H9 (cell line): ENCODE data around the gene PNMA6A. TPM values are rescaled to one million over a fixed set of nuclear protein-coding genes. Genes with fewer than 3 reads are reported as not detected.
"Not testable (repeated sequence)": the region's sequence is repeated elsewhere in the genome, so short reads cannot be mapped to it uniquely, and the experiment has no call there.

Experiments
- DNase-seq: peaks from one replicate; pipeline ENCODE4 v3.0.0-alpha.2; 2017
- H2AFZ ChIP-seq: one replicate; pipeline ENCODE4 v1.6.1; 2013; ENCODE audit warnings: mild to moderate bottlenecking, low read length, control low read depth, moderate library complexity
- H2AK5ac ChIP-seq: 2 replicates; pipeline ENCODE4 v1.6.1; 2013; ENCODE audit warnings: low read length, control low read depth, mixed read lengths; ENCODE audit not compliant: insufficient read length
- H2BK120ac ChIP-seq: one replicate; pipeline ENCODE4 v1.6.1; 2013; ENCODE audit warnings: low read depth, mild to moderate bottlenecking, low read length, control low read depth, inconsistent platforms; ENCODE audit not compliant: poor library complexity, severe bottlenecking
- H2BK12ac ChIP-seq: 2 replicates; pipeline ENCODE4 v1.6.1; 2013; ENCODE audit warnings: low read length, control low read depth, mixed read lengths, low read depth; ENCODE audit not compliant: insufficient read length
- H2BK15ac ChIP-seq: 2 replicates; pipeline ENCODE4 v1.6.1; 2013; ENCODE audit warnings: low read depth, low read length, control low read depth
- H2BK20ac ChIP-seq: one replicate; pipeline ENCODE4 v1.6.1; 2013; ENCODE audit warnings: low read depth, mild to moderate bottlenecking, low read length, control low read depth, inconsistent platforms; ENCODE audit not compliant: poor library complexity, severe bottlenecking
- H2BK5ac ChIP-seq: 2 replicates; pipeline ENCODE4 v1.6.1; 2013; ENCODE audit warnings: low read length, control low read depth, mixed read lengths; ENCODE audit not compliant: insufficient read length
- H3K14ac ChIP-seq: 2 replicates; pipeline ENCODE4 v1.6.1; 2013; ENCODE audit warnings: low read length, control low read depth; ENCODE audit not compliant: insufficient read depth
- H3K18ac ChIP-seq: 2 replicates; pipeline ENCODE4 v1.6.1; 2013; ENCODE audit warnings: low read depth, mild to moderate bottlenecking, mixed read lengths, low read length, control low read depth; ENCODE audit not compliant: insufficient read length
- H3K23ac ChIP-seq: 2 replicates; pipeline ENCODE4 v1.6.1; 2013; ENCODE audit warnings: low read length, control low read depth, mixed read lengths, low read depth; ENCODE audit not compliant: insufficient read length
- H3K23me2 ChIP-seq: 2 replicates; pipeline ENCODE4 v1.6.1; 2013; ENCODE audit warnings: low read depth, mild to moderate bottlenecking, mixed read lengths, low read length, control low read depth; ENCODE audit not compliant: insufficient read length, poor library complexity, severe bottlenecking
- H3K27ac ChIP-seq: 2 replicates; pipeline ENCODE4 v1.5.1; 2013; ENCODE audit warnings: low read length, control low read depth, mixed read lengths, low read depth; ENCODE audit not compliant: insufficient read length
- H3K27me3 ChIP-seq: 2 replicates; pipeline ENCODE4 v1.6.1; 2013; ENCODE audit warnings: low read length, control low read depth, inconsistent platforms; ENCODE audit not compliant: insufficient read depth
- H3K4ac ChIP-seq: 2 replicates; pipeline ENCODE4 v1.6.1; 2013; ENCODE audit warnings: low read depth, mild to moderate bottlenecking, control low read depth, inconsistent platforms, low read length, moderate library complexity
- H3K4me1 ChIP-seq: 2 replicates; pipeline ENCODE4 v1.6.1; 2013; ENCODE audit warnings: low read length, control low read depth, inconsistent platforms; ENCODE audit not compliant: insufficient read depth
- H3K4me2 ChIP-seq: 2 replicates; pipeline ENCODE4 v1.6.1; 2013; ENCODE audit warnings: low read length, control low read depth, mixed read lengths; ENCODE audit not compliant: insufficient read length, insufficient read depth
- H3K56ac ChIP-seq: 2 replicates; pipeline ENCODE4 v1.6.1; 2013; ENCODE audit warnings: low read depth, mild to moderate bottlenecking, mixed read lengths, low read length, control low read depth; ENCODE audit not compliant: insufficient read length
- H3K79me1 ChIP-seq: 2 replicates; pipeline ENCODE4 v1.6.1; 2013; ENCODE audit warnings: low read depth, mild to moderate bottlenecking, moderate library complexity, low read length, control low read depth, inconsistent platforms; ENCODE audit not compliant: insufficient read depth, poor library complexity, severe bottlenecking
- H3K79me2 ChIP-seq: 2 replicates; pipeline ENCODE4 v1.6.1; 2013; ENCODE audit warnings: low read length, control low read depth, inconsistent platforms; ENCODE audit not compliant: insufficient read depth
- H3K9ac ChIP-seq: 2 replicates; pipeline ENCODE4 v1.6.1; 2013; ENCODE audit warnings: low read length, control low read depth, mixed read lengths; ENCODE audit not compliant: insufficient read length; ENCODE audit errors: extremely low read depth
- H3K9me3 ChIP-seq: one replicate; pipeline ENCODE4 v1.6.1; 2013; ENCODE audit warnings: low read depth, low read length, inconsistent platforms; ENCODE audit not compliant: control insufficient read depth
- H3T11ph ChIP-seq: one replicate; pipeline ENCODE4 v1.6.1; 2013; ENCODE audit warnings: mild to moderate bottlenecking, low read length, control low read depth, inconsistent platforms
- H4K20me1 ChIP-seq: one replicate; pipeline ENCODE4 v1.6.1; 2013; ENCODE audit not compliant: control insufficient read depth, insufficient read length, insufficient read depth
- H4K5ac ChIP-seq: 2 replicates; pipeline ENCODE4 v1.6.1; 2013; ENCODE audit warnings: low read depth, mild to moderate bottlenecking, mixed read lengths, low read length, control low read depth; ENCODE audit not compliant: insufficient read length
- H4K8ac ChIP-seq: replicated peaks from 2 replicates; pipeline ENCODE4 v1.6.1; 2013; ENCODE audit warnings: low read length, control low read depth, mixed read lengths, low read depth; ENCODE audit not compliant: insufficient read length
- H4K91ac ChIP-seq: 2 replicates; pipeline ENCODE4 v1.6.1; 2013; ENCODE audit warnings: low read depth, mild to moderate bottlenecking, moderate library complexity, mixed read lengths, low read length, control low read depth; ENCODE audit not compliant: insufficient read length
- H3K27ac Mint-ChIP-seq, 3 experiments: 2 replicates in 2 of 3; 3 replicates in 1 of 3; pipeline ENCODE4 v1.8.0; 2020 to 2021; ENCODE audit warnings: mixed read lengths in 3 of 3, mild to moderate bottlenecking in 1 of 3, moderate library complexity in 1 of 3
- H3K27me3 Mint-ChIP-seq: 2 replicates; pipeline ENCODE4 v1.8.0; 2021; ENCODE audit warnings: low read depth, mild to moderate bottlenecking, moderate library complexity, mixed read lengths
- H3K36me3 Mint-ChIP-seq, 3 experiments: 2 replicates in 2 of 3; 3 replicates in 1 of 3; pipeline ENCODE4 v1.8.0; 2020 to 2021; ENCODE audit warnings: low read depth in 3 of 3, mixed read lengths in 3 of 3; ENCODE audit not compliant: insufficient read depth in 1 of 3
- H3K4me1 Mint-ChIP-seq, 2 experiments: 2 replicates each; pipeline ENCODE4 v1.8.0; 2020; ENCODE audit warnings: mixed read lengths in 2 of 2
- H3K4me3 Mint-ChIP-seq, 2 experiments: 2 replicates in 1 of 2; 3 replicates in 1 of 2; pipeline ENCODE4 v1.8.0; 2020 to 2021; ENCODE audit warnings: mild to moderate bottlenecking in 2 of 2, mixed read lengths in 2 of 2, moderate library complexity in 1 of 2
- H3K9me3 Mint-ChIP-seq, 2 experiments: 2 replicates in 1 of 2; 3 replicates in 1 of 2; pipeline ENCODE4 v1.8.0; 2020; ENCODE audit warnings: mild to moderate bottlenecking in 2 of 2, mixed read lengths in 2 of 2, moderate library complexity in 1 of 2
- WGBS: extraction: QIAGEN DNeasy Blood & Tissue Kit; methylation state at CpG from one replicate; pipeline ENCODE4 v1.1.7; 2013; ENCODE audit warnings: missing lambda C conversion rate, low lambda C conversion rate, mixed read lengths; ENCODE audit not compliant: insufficient read length; ENCODE audit errors: extremely low coverage; 5-methylcytosine and 5-hydroxymethylcytosine counted together
- total RNA-seq: library from RNA; stranded (reverse); gene quantifications from 2 replicates; pipeline ENCODE4 v1.2.1, GENCODE V29; 2021
- TF ChIP-seq, protein P1 (sequence below): fragments of 200-600 bp; sonication (generic); conservative IDR thresholded peaks from 3 replicates; pipeline ENCODE4 v1.8.0; 2021; ENCODE audit warnings: antibody characterized with exemption, mild to moderate bottlenecking

PNMA6A gene
- total RNA-seq, 1 experiment from 2014 or later: 7.7 TPM

DNA sequence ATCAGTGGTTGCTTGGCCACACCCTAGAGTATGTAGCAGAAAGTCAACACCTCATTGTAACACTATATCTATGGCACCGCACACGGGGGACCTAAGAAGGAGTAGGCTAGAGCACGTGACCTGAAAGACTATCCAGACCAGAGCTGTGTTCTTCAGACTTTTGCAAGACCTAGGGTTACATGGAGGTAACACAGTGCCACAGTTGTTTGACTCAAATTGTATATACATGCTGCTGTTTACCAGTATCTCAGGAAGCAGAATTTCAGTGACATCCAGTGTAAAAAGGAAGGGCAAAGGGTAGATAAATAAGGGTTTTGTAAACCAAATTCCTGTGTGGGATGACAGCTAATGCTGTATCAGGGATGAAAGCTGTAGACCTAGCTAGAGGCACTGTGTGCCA, 30.2 kb downstream of the PNMA6A start:
- H3K56ac ChIP-seq: no peak overlapping the region
- H3K18ac ChIP-seq: no peak overlapping the region
- no peak overlapping the region for H3T11ph ChIP-seq
- H3K9ac ChIP-seq: no peak overlapping the region
- DNase-seq: no peak
- no peaks in the 10 kb centered on the region for H3K4me1 Mint-ChIP-seq
- no peak overlapping the region for H2BK5ac ChIP-seq
- H2BK15ac ChIP-seq: no peak overlapping the region
- H3K14ac ChIP-seq: no peak overlapping the region
- no peak overlapping the region for H3K27ac Mint-ChIP-seq
- no peak overlapping the region for H4K5ac ChIP-seq
- no peak overlapping the region for H2BK120ac ChIP-seq
- TF ChIP-seq, protein P1, sequence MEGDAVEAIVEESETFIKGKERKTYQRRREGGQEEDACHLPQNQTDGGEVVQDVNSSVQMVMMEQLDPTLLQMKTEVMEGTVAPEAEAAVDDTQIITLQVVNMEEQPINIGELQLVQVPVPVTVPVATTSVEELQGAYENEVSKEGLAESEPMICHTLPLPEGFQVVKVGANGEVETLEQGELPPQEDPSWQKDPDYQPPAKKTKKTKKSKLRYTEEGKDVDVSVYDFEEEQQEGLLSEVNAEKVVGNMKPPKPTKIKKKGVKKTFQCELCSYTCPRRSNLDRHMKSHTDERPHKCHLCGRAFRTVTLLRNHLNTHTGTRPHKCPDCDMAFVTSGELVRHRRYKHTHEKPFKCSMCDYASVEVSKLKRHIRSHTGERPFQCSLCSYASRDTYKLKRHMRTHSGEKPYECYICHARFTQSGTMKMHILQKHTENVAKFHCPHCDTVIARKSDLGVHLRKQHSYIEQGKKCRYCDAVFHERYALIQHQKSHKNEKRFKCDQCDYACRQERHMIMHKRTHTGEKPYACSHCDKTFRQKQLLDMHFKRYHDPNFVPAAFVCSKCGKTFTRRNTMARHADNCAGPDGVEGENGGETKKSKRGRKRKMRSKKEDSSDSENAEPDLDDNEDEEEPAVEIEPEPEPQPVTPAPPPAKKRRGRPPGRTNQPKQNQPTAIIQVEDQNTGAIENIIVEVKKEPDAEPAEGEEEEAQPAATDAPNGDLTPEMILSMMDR: no peak
- H2BK12ac ChIP-seq: no peak overlapping the region
- H4K20me1 ChIP-seq: no peaks in the 10 kb centered on the region
- H3K79me1 ChIP-seq: no peaks in the 10 kb centered on the region
- peaks cover 39 to 42% of the 10 kb centered on the region in 2 experiments for H3K9me3 Mint-ChIP-seq
- H3K27ac ChIP-seq: no peak overlapping the region
- H4K8ac ChIP-seq: no peak overlapping the region
- no peak overlapping the region for H2AFZ ChIP-seq
- no peaks in the 10 kb centered on the region for H3K27me3 ChIP-seq
- H3K27me3 Mint-ChIP-seq: peaks cover 7% of the 10 kb centered on the region
- peaks cover 51% of the 10 kb centered on the region for H3K9me3 ChIP-seq
- no peak overlapping the region for H3K23ac ChIP-seq
- no peak overlapping the region for H3K4me3 Mint-ChIP-seq
- H3K4ac ChIP-seq: no peak overlapping the region
- no peak overlapping the region for H4K91ac ChIP-seq
- no peak overlapping the region for H2BK20ac ChIP-seq
- peaks cover 5 to 25% (median 7%) of the 10 kb centered on the region in 3 experiments; a peak in 4 of 7 replicates for H3K36me3 Mint-ChIP-seq
- no peaks in the 10 kb centered on the region for H3K23me2 ChIP-seq
- H3K4me2 ChIP-seq: no peak overlapping the region
- no CpG with 5 or more reads among the region's 3 CpGs for WGBS
- no peak overlapping the region for H2AK5ac ChIP-seq
- no peaks in the 10 kb centered on the region for H3K4me1 ChIP-seq
- no peaks in the 10 kb centered on the region for H3K79me2 ChIP-seq

DNA sequence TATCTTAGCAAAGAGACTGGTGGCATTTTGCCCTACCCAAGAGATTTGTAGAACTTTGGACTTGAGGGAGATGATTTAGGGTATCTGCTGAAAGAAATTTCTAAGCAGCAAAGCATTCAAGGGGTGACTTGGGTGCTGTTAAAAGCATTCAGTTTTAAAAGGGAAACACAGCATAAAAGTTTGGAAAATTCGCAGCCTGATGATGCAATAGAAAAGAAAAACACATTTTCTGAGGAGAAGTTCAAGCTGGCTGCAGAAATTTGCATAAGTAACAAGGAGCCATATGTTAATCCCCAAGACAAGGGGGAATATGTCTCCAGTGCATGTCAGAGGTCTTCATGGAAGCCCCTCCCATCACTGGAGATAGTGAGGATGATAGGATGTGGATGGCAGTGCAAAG, 32.7 kb downstream of the PNMA6A start:
- no CpG with 5 or more reads among the region's 1 CpG for whole genome bisulfite sequencing
- not testable (repeated sequence) for H4K5ac ChIP-seq, H3K18ac ChIP-seq, H3K27ac ChIP-seq, H3K27me3 ChIP-seq, H3K23ac ChIP-seq, H3K4me2 ChIP-seq, H4K91ac ChIP-seq, H2BK120ac ChIP-seq, DNase-seq, H3K4me1 ChIP-seq, H3K56ac ChIP-seq, H3K9ac ChIP-seq, H2AK5ac ChIP-seq, H3K79me2 ChIP-seq, H2AFZ ChIP-seq, H3K4me3 Mint-ChIP-seq, H4K8ac ChIP-seq, H3T11ph ChIP-seq, H3K14ac ChIP-seq, H3K27ac Mint-ChIP-seq, H3K23me2 ChIP-seq, H4K20me1 ChIP-seq, H2BK12ac ChIP-seq, H3K79me1 ChIP-seq, H3K27me3 Mint-ChIP-seq, H2BK15ac ChIP-seq, H2BK20ac ChIP-seq, H2BK5ac ChIP-seq, H3K4ac ChIP-seq, H3K4me1 Mint-ChIP-seq
- peaks cover 5 to 25% (median 7%) of the 10 kb centered on the region in 3 experiments; a peak in 4 of 7 replicates for H3K36me3 Mint-ChIP-seq
- H3K9me3 ChIP-seq: peaks cover 46% of the 10 kb centered on the region
- H3K9me3 Mint-ChIP-seq: peaks cover 39 to 42% of the 10 kb centered on the region in 2 experiments
